ENCODE measurements around the gene ZNF423.

ZNF423 gene

DNA sequence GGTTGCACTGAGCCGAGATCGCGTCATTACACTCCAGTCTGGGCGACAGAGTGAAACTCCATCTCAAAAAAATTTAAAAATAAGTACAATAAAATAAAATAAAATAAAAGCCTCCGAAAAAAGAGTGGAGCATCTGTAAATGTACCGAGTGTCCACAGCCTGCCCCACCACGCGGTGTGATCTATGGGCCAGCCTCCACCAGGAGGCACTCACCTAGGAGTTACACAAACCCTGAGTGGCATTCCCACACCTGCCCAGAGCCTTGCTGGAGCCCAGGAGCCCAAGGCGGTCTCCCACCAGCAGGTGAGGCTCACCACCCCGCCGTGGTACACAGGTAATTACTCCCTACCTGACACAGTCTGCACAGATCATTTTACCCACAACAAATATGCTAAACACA, 183.2 kb downstream of the ZNF423 start:
- no peak overlapping the region for H3K9ac ChIP-seq
- H3K27ac ChIP-seq = no peak overlapping the region
- H3K4me1 ChIP-seq = peaks cover 30% of the 10 kb centered on the region
- H3K27me3 ChIP-seq = no peaks in the 10 kb centered on the region
- no peak overlapping the region for H3K4me2 ChIP-seq
- no peak overlapping the region for H3K4me3 ChIP-seq
- no peak for TF ChIP-seq Cebpa-rat (IDR thresholded peaks at IDR 0.05)
- no peaks in the 10 kb centered on the region for H3K9me3 ChIP-seq
- H3K36me3 ChIP-seq = no peaks in the 10 kb centered on the region
- peaks cover 28% of the 10 kb centered on the region for H4K20me1 ChIP-seq

DNA sequence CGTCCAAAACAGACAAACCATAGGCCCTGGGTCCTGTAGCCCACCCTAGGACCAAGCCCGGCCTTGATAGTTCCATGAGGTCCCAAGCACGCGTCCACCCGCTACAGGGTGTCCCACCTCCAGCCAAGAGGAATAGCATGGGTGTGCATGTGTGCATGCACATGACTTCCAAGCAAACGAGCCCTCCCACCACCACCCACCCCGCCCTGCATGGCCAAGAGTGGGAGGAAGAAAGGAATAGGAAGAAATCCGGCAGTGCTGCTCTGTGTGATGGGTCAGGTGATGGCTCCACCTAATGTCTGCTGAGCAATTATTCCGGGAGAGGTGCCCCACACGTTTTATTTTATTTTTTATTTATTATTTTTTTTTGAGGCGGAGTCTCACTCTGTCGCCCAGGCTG, 184.6 kb downstream of the ZNF423 start:
- no peak overlapping the region for H3K4me3 ChIP-seq
- no peaks in the 10 kb centered on the region for H3K9me3 ChIP-seq
- peaks cover 41% of the 10 kb centered on the region for H3K4me1 ChIP-seq
- H3K27ac ChIP-seq = no peak overlapping the region
- H4K20me1 ChIP-seq = peaks cover 28% of the 10 kb centered on the region
- no peaks in the 10 kb centered on the region for H3K27me3 ChIP-seq
- no peak overlapping the region for H3K9ac ChIP-seq
- H3K4me2 ChIP-seq = no peak overlapping the region
- TF ChIP-seq Cebpa-rat (IDR thresholded peaks at IDR 0.05) = no peak
- no peaks in the 10 kb centered on the region for H3K36me3 ChIP-seq

DNA sequence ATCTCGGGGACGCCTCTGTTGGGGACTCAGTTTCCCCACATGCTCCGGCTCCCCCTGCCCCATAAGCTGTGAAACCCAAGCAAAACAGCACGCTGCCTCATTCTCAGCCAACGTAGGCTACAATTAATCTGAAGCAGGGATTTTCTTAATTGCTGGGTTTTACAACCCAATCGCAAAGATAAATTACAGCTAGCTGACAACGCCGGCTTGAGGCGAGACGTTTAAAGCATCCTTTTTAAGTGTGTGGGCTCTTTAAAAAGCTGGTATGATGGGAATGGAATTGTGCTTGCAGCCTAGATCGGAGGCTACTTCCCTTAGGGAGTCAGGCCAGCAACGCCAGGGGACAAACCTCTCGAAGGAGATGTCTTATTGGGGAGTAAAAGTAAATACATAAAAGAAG, 185.3 kb downstream of the ZNF423 start:
- no peak overlapping the region for H3K4me3 ChIP-seq
- no peak for TF ChIP-seq Cebpa-rat (IDR thresholded peaks at IDR 0.05)
- H3K27me3 ChIP-seq = no peaks in the 10 kb centered on the region
- no peak overlapping the region for H3K4me2 ChIP-seq
- H3K9ac ChIP-seq = no peak overlapping the region
- H4K20me1 ChIP-seq = peaks cover 28% of the 10 kb centered on the region
- H3K4me1 ChIP-seq = peaks cover 35% of the 10 kb centered on the region
- H3K9me3 ChIP-seq = no peaks in the 10 kb centered on the region
- no peaks in the 10 kb centered on the region for H3K36me3 ChIP-seq
- no peak overlapping the region for H3K27ac ChIP-seq

DNA sequence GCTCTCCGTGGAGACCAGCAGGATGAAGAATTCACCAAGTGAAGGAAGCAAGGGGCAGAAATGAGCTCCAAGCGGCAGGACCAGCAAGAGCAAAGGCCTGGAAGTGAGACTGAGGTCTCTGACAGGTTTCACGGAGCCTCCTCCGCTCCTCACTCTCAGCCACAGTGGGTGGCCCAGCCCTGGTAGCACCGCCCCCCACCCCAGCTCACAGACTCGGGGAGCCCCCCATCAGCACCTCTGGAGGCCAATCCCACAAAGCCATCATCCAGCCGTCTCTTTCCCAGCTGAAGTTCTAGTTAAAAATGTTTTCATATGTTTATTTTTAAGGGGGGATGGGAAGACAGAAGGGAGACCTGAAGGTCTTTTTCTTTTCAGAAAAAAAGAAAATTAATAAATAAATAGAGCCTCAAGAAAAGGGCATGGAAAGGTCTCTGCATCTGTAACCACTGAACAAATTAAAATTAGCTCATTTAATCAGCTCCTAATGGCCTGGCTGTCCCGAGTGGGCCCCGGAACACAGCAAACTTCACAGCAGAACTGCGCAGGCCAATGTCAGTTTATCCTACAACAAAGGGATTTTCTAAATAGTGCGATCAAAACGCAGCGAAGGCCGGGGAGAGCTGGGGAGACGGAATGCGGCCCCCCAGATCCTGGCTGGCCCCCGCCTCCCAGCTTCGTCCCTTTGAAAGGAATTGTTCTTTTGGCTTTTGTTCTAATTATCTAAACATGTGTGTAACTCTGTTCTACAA, 190.3 kb downstream of the ZNF423 start:
- Histone ChIP-seq H3K4me1 (peaks cover 25% of the 10 kb centered on the region), H3K27me3 (no peaks in the 10 kb centered on the region), H3K4me3 (no peak overlapping the region), H3K27ac (no peak overlapping the region), H4K20me1 (peaks cover 9% of the 10 kb centered on the region; the same call in 1 of the 2 replicates), H3K9me3 (no peaks in the 10 kb centered on the region), H3K4me2 (no peak overlapping the region), H3K36me3 (no peaks in the 10 kb centered on the region), H3K9ac (no peak overlapping the region)
- no peak for TF ChIP-seq Cebpa-rat (IDR thresholded peaks at IDR 0.05)

DNA sequence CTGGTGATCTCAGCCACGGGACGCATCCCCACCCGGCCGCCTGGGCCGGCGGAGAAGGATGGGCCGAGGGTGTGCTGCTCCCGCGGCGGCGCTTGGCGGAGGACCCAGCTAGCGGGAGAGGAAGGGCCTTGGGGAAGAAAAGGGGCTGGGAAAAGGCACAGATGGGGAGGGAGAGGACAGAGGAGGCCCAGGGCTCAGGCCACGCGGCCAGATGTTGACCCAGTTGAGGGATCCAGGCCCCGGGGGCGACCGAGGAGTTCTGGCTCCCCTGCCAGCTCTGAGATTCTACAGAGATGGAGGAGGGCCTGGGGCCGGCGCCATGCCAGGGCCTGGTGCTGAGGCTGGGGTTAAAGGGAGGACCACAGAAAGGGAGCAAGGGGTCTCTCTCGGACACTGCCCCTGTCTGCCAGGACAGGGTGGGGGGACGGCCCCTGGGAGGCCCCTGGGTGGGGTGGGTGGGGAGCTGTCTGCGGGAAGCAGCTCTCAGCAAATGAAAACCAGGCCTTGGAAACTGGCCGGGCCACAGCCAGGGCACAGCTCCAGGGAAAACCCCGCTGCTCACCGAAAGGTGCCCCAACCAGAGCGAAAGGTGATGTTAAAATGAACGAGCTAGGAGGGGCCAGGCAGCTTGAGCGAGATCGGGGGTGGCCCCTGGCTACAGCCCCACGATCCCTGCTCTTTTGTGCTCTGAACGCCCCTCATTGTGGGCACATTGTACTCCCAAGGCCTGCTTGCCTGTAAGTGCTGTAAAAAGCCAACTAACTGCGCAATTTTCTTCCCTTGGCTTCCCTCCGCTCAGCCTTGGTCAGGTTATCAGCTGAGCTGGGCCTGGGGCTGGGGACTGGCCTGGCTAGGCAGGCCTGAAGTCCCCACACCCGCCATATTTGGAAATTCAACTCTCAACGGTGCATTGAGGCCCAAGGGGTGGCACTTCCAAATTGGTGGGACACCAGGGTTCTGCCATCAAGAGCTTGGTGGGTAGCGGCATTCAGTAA, 191.4 kb downstream of the ZNF423 start:
- Histone ChIP-seq H3K4me3 (no peak overlapping the region), H3K36me3 (no peaks in the 10 kb centered on the region), H3K4me1 (peaks cover 25% of the 10 kb centered on the region), H3K27me3 (no peaks in the 10 kb centered on the region), H3K9ac (no peak overlapping the region), H3K4me2 (no peak overlapping the region), H4K20me1 (no peaks in the 10 kb centered on the region; the same call in 1 of the 2 replicates), H3K27ac (no peak overlapping the region; the same call in 1 of the 2 replicates), H3K9me3 (no peaks in the 10 kb centered on the region)
- TF ChIP-seq Cebpa-rat (IDR thresholded peaks at IDR 0.05) = no peak

DNA sequence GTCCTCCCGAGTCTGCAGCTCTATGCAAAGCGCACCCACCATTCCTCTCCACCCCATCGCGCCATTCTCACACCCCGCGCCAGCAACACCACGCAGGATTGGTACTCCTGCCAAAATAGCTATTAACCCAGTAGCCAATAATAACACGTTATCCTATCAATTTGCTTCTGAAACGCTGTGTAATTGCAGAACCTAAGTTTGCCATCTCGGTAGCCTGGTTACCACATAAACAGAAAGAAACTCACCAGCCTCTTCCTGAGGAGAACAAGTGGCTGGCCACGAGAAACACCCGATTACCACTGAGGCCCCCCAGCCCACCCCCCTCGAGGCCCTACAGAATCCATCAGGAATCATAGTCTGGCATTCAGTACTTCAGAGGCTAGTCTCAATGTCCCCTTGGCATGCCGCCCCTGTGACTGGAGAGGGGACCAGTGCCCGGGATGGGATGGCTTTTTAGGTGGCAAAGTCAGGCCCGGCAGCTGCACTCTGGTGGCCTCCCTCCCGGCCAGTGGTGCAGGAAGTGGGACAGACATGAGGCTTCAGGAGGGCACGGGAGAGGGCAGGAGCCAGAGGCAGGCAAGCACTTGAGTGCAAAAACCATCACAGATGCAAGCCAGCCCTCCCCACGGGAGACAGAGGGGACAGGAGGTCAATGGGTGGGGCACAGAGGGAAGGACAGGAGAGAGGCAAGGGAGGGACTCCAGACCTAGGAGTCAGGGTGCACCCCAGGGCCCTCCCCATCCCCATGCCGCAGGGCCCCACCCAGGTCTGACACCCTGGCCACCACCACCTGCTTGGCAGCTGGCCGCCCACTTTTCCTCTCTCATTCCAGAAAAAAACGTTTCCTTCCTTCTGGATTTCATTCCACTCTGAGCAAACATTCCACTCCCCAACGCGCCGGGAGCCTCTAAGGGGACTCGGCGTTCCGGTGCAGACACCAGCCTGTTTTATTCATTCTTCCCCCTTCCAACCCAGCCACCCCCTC, 192.5 kb downstream of the ZNF423 start:
- H3K36me3 ChIP-seq = no peaks in the 10 kb centered on the region
- H3K27ac ChIP-seq = no peak overlapping the region
- no peaks in the 10 kb centered on the region for H3K27me3 ChIP-seq
- no peak overlapping the region for H3K9ac ChIP-seq
- no peak overlapping the region for H3K4me3 ChIP-seq
- H3K4me1 ChIP-seq = peaks cover 29% of the 10 kb centered on the region
- H3K9me3 ChIP-seq = no peaks in the 10 kb centered on the region
- no peaks in the 10 kb centered on the region for H4K20me1 ChIP-seq
- 0 out of 2 replicates have a peak overlapping the region, but pooled peaks have one; percentile 8 for H3K4me2 ChIP-seq
- no peak for TF ChIP-seq Cebpa-rat (IDR thresholded peaks at IDR 0.05)

DNA sequence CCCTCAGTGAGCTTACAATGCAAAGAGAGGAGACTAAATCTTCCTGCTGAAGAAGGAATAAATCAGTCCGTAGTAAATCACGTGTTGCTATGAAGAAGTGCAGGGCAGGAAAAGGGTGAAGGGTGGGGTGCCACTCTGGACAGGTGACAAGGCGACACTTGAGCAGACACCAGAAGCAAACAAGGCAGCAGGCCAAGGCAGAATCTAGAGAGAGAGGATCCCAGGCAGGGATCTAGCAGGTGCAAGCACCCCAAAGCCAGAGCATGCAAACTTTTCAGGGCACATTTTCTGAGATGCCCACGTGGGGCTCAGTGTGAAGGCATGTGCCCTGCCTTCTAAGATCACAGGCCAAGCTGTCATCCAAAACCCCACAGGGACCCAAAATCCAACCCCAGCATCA, 193.3 kb downstream of the ZNF423 start:
- H3K4me3 ChIP-seq = no peak overlapping the region
- TF ChIP-seq Cebpa-rat (IDR thresholded peaks at IDR 0.05) = no peak
- H3K4me2 ChIP-seq = no peak overlapping the region
- H3K9me3 ChIP-seq = no peaks in the 10 kb centered on the region
- H3K4me1 ChIP-seq = peaks cover 37% of the 10 kb centered on the region
- H3K27me3 ChIP-seq = no peaks in the 10 kb centered on the region
- no peaks in the 10 kb centered on the region for H4K20me1 ChIP-seq
- H3K9ac ChIP-seq = no peak overlapping the region
- H3K27ac ChIP-seq = no peak overlapping the region
- H3K36me3 ChIP-seq = no peaks in the 10 kb centered on the region

DNA sequence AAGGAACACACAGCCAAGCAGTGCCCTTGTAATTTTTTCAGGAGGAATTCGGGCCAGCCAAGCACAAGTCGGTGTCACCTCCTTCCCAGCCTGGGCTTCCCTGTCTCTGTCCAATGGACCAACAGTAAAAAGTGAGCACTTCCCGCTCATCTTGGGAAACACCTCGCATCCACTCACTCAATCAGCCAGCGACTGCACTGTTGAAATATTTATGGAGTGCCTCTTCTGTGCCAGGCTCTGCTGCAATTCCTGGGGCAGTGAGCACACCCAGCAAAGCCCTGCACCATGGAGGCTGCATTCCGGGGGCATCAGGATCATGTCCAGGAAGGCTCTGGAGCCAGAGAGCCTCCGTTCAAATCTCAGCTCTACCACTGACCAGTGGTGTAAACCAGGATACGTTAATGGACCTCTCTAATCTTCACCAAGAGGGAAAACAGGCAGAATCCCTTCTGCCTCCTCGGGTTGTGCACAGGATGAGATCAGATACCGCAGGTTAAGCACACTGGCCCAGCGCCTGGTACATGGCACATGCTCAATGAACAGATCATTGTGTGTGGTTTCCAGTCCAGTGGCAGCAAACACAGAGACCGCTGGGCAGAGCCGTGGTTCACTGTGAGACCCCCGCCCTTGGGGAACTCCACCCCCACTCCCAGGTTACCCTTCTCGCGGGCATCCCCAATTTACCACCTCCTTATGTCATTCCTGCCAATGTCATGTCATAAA, 194.3 kb downstream of the ZNF423 start:
- Histone ChIP-seq H3K4me2 (0 out of 2 replicates have a peak overlapping the region, but pooled peaks have one; percentile 5), H4K20me1 (no peaks in the 10 kb centered on the region), H3K27ac (no peak overlapping the region), H3K9me3 (no peaks in the 10 kb centered on the region), H3K27me3 (no peaks in the 10 kb centered on the region), H3K36me3 (no peaks in the 10 kb centered on the region), H3K4me3 (no peak overlapping the region), H3K4me1 (peaks cover 34% of the 10 kb centered on the region), H3K9ac (no peak overlapping the region)
- no peak for TF ChIP-seq Cebpa-rat (IDR thresholded peaks at IDR 0.05)

Measured in BLaER1 (cell line).